Activated effector memory CD4-positive, alpha-beta T cell treated with Interleukin-2 at 50 U/mL for 16 hours (primary cell): Measurements from ENCODE around the gene OSBP2.

ENCODE experiments used
- DNase-seq: peaks from one replicate; pipeline ENCODE4 v3.0.0-alpha.2; 2020

The OSBP2 gene

GRCh38 chr22:30947816-30948454 is 253.3 kb downstream of the OSBP2 start:
- no peak for DNase-seq

- DNase-seq = no peak
These were observed 254.3 kb downstream of the OSBP2 start for GRCh38 chr22:30948930-30949342.

- DNase-seq = no peak
These were observed 255.4 kb downstream of the OSBP2 start for GRCh38 chr22:30949934-30950660.

- no peak for DNase-seq
These were observed 258.5 kb downstream of the OSBP2 start for GRCh38 chr22:30953206-30953605.

- DNase-seq = no peak
These were observed 260.5 kb downstream of the OSBP2 start for GRCh38 chr22:30955153-30955552.
